ENCODE measurements around the gene ZFYVE19. TPM values are rescaled to one million over a fixed set of nuclear protein-coding genes. Genes with fewer than 3 reads are reported as not detected.

Gene ZFYVE19
- total and polyA plus RNA-seq, 2 of the 13 experiments (the other 11 are each of a cell fraction or from before 2014, with no cell fraction given), result 23.3 to 44.0 TPM

DNA sequence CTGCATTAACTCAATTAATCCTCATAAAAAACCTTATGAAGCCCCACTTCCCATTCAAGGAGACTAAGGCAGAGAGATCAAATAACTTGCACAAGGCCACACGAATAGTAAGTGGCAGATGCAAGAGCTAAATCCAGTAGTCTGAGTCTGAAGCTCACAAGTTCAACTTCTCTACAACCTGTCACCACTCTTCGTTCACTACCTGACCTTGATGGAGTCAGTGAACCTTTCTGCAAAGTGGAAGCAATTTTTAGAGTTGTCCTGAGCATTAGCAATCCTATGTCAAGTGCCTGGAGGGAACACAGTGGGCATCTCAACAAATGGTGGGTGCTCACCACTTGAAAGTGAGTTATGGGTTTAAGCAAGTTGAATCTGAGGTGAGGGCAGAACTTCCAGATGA is 34.9 kb downstream of the ZFYVE19 start (continued):
- TF ChIP-seq, protein P1, sequence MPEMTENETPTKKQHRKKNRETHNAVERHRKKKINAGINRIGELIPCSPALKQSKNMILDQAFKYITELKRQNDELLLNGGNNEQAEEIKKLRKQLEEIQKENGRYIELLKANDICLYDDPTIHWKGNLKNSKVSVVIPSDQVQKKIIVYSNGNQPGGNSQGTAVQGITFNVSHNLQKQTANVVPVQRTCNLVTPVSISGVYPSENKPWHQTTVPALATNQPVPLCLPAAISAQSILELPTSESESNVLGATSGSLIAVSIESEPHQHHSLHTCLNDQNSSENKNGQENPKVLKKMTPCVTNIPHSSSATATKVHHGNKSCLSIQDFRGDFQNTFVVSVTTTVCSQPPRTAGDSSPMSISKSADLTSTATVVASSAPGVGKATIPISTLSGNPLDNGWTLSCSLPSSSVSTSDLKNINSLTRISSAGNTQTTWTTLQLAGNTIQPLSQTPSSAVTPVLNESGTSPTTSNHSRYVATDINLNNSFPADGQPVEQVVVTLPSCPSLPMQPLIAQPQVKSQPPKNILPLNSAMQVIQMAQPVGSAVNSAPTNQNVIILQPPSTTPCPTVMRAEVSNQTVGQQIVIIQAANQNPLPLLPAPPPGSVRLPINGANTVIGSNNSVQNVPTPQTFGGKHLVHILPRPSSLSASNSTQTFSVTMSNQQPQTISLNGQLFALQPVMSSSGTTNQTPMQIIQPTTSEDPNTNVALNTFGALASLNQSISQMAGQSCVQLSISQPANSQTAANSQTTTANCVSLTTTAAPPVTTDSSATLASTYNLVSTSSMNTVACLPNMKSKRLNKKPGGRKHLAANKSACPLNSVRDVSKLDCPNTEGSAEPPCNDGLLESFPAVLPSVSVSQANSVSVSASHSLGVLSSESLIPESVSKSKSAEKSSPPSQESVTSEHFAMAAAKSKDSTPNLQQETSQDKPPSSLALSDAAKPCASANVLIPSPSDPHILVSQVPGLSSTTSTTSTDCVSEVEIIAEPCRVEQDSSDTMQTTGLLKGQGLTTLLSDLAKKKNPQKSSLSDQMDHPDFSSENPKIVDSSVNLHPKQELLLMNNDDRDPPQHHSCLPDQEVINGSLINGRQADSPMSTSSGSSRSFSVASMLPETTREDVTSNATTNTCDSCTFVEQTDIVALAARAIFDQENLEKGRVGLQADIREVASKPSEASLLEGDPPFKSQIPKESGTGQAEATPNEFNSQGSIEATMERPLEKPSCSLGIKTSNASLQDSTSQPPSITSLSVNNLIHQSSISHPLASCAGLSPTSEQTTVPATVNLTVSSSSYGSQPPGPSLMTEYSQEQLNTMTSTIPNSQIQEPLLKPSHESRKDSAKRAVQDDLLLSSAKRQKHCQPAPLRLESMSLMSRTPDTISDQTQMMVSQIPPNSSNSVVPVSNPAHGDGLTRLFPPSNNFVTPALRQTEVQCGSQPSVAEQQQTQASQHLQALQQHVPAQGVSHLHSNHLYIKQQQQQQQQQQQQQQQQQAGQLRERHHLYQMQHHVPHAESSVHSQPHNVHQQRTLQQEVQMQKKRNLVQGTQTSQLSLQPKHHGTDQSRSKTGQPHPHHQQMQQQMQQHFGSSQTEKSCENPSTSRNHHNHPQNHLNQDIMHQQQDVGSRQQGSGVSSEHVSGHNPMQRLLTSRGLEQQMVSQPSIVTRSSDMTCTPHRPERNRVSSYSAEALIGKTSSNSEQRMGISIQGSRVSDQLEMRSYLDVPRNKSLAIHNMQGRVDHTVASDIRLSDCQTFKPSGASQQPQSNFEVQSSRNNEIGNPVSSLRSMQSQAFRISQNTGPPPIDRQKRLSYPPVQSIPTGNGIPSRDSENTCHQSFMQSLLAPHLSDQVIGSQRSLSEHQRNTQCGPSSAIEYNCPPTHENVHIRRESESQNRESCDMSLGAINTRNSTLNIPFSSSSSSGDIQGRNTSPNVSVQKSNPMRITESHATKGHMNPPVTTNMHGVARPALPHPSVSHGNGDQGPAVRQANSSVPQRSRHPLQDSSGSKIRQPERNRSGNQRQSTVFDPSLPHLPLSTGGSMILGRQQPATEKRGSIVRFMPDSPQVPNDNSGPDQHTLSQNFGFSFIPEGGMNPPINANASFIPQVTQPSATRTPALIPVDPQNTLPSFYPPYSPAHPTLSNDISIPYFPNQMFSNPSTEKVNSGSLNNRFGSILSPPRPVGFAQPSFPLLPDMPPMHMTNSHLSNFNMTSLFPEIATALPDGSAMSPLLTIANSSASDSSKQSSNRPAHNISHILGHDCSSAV (CRISPR knock-in tag; IDR thresholded peaks at IDR 0.05; ENCODE audit: borderline replicate concordance), result no peak
- no peak for TF ChIP-seq ZNF589 (CRISPR knock-in tag; conservative IDR thresholded peaks at IDR 0.05)
- TF ChIP-seq, protein P2, sequence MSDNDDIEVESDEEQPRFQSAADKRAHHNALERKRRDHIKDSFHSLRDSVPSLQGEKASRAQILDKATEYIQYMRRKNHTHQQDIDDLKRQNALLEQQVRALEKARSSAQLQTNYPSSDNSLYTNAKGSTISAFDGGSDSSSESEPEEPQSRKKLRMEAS (IDR thresholded peaks at IDR 0.05), result no peak
- no peak for TF ChIP-seq ZNF749 (CRISPR knock-in tag; IDR thresholded peaks at IDR 0.05; ENCODE audit: borderline replicate concordance)
- TF ChIP-seq NCOA2 (CRISPR knock-in tag; IDR thresholded peaks at IDR 0.05), result no peak

Measured in HepG2 (cell line).